ENCODE results near the gene ACTMAP. TPM values are rescaled to one million over a fixed set of nuclear protein-coding genes. Genes with fewer than 3 reads are reported as not detected.
"Not testable (repeated sequence)": the region's sequence is repeated elsewhere in the genome, so short reads cannot be mapped to it uniquely, and the experiment has no call there.

The ACTMAP gene
- total RNA-seq, 4 donors from 2014 or later = 4.2 to 14.6 (median 6.2) TPM

DNA sequence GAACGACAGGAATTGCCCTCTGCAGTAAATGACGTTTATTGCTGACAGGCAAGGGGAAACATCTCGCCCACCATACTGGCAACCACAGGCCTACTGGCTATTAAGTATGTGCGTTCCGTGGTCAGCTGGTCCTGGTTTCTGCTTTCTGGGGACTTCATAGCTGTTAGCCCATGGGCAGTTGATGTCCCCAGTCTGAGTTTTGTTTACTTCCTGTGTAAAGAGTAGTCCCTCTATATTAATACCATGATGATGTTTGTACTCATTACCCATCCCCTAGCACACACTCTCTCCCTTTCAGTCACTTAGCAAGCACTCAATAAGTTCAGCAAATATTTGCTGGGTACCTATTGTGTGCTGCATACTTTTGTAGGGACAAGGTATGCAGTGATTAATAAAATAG lies 18.6 kb upstream of the ACTMAP start:
- intact Hi-C loops (cut with DNase I; ENCODE audit: low total_unique reads) (no loop called here), in situ Hi-C loops (cut with MboI; ENCODE audit: low sequenced_read_pairs in 4 of 4) (no loop called here)
- no peaks in the 10 kb centered on the region for H3K27me3 ChIP-seq
- H3K36me3 ChIP-seq = peaks cover 0 to 28% of the 10 kb centered on the region in 2 donors
- TF ChIP-seq POLR2A (IDR thresholded peaks at IDR 0.05) = no peak
- TF ChIP-seq, protein P1, sequence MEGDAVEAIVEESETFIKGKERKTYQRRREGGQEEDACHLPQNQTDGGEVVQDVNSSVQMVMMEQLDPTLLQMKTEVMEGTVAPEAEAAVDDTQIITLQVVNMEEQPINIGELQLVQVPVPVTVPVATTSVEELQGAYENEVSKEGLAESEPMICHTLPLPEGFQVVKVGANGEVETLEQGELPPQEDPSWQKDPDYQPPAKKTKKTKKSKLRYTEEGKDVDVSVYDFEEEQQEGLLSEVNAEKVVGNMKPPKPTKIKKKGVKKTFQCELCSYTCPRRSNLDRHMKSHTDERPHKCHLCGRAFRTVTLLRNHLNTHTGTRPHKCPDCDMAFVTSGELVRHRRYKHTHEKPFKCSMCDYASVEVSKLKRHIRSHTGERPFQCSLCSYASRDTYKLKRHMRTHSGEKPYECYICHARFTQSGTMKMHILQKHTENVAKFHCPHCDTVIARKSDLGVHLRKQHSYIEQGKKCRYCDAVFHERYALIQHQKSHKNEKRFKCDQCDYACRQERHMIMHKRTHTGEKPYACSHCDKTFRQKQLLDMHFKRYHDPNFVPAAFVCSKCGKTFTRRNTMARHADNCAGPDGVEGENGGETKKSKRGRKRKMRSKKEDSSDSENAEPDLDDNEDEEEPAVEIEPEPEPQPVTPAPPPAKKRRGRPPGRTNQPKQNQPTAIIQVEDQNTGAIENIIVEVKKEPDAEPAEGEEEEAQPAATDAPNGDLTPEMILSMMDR (IDR thresholded peaks at IDR 0.05 in 4 of 5, conservative IDR thresholded peaks at IDR 0.05 in 1 of 5) = no peak
- no peak overlapping the region for H3K27ac ChIP-seq
- H3K9me3 ChIP-seq = no peaks in the 10 kb centered on the region
- ATAC-seq = no peak
- no peaks in the 10 kb centered on the region for H3K4me1 ChIP-seq
- no peak overlapping the region for H3K4me3 ChIP-seq
- no peak for DNase-seq

DNA sequence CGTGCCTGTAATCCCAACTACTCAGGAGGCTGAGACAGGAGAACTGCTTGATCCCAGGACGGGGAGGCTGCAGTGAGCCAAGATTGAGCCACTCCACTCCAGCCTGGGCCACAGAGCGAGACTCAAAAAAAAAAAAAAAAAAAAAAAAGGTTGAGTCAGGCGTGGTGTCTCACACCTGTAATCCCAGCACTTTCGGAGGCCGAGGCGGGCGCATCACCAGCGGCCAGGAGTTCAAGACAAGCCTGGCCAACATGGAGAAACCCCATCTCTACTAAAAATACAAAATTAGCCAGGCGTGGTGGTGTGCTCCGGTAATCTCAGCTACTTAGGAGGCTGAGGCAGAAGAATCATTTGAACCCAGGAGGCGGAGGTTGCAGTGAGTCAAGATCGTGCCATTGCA lies 16.1 kb upstream of the ACTMAP start:
- H3K36me3 ChIP-seq = peaks cover 0 to 53% of the 10 kb centered on the region in 2 donors
- intact Hi-C loops (cut with DNase I; ENCODE audit: low total_unique reads); H3K27me3 ChIP-seq; in situ Hi-C loops (cut with MboI; ENCODE audit: low sequenced_read_pairs in 4 of 4); H3K4me3 ChIP-seq; H3K4me1 ChIP-seq; DNase-seq; H3K27ac ChIP-seq; ATAC-seq; H3K9me3 ChIP-seq: not testable (repeated sequence)

DNA sequence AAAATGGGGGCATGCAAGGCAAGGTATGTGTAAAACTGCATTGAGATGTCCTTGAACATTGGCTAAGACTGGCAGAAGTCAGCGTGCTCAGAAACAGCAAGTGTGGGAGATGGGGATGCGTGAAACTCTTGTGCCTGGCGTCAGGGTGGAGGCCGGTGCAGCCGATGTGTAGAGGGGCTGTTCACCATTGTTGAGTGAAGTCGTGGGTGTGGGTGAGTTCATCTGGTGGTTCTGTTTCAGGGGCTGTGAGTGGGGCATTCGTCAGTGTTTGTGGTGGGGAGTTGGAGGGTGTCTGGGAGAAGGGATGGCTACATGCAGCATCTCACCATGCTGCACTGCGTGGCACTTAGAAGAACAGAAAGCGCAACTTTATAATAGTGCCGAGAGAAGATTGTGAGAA lies 13.7 kb upstream of the ACTMAP start:
- Histone ChIP-seq H3K4me1 (no peaks in the 10 kb centered on the region), H3K4me3 (no peak overlapping the region), H3K9me3 (no peaks in the 10 kb centered on the region), H3K36me3 (peaks cover 0 to 78% of the 10 kb centered on the region in 2 donors), H3K27ac (no peak overlapping the region), H3K27me3 (no peaks in the 10 kb centered on the region)
- ATAC-seq = no peak
- intact Hi-C loops (cut with DNase I; ENCODE audit: low total_unique reads) = no loop called here
- TF ChIP-seq POLR2A (IDR thresholded peaks at IDR 0.05) = no peak
- TF ChIP-seq, protein P1 (IDR thresholded peaks at IDR 0.05 in 4 of 5, conservative IDR thresholded peaks at IDR 0.05 in 1 of 5) = no peak
- in situ Hi-C loops (cut with MboI; ENCODE audit: low sequenced_read_pairs in 4 of 4) = no loop called here
- no peak for DNase-seq

DNA sequence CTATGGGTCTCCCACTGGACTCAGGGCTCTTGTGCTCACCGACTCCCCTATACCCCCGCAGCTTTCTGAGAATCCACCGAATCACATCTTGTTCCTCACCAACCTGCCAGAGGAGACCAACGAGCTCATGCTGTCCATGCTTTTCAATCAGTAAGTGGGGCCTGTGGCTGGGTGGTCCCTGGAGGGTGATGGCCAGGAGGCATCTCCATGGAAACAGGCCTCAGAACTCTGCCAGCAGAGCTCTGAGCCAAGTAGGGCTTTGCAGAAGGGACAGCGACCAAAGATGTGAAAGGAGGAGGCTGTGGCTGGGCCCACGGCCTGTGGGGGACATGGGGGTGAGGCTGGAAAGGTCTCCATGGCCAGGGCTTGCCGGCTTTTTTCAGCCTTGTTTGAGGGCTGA lies 13.2 kb upstream of the ACTMAP start:
- peaks cover 0 to 82% of the 10 kb centered on the region in 2 donors for H3K36me3 ChIP-seq
- ATAC-seq (no peak), DNase-seq (no peak)
- no peak for TF ChIP-seq POLR2A (IDR thresholded peaks at IDR 0.05)
- TF ChIP-seq, protein P1 (IDR thresholded peaks at IDR 0.05 in 4 of 5, conservative IDR thresholded peaks at IDR 0.05 in 1 of 5) = no peak
- in situ Hi-C loops (cut with MboI; ENCODE audit: low sequenced_read_pairs in 4 of 4) = no loop called here
- H3K4me1 ChIP-seq = no peaks in the 10 kb centered on the region
- no peaks in the 10 kb centered on the region for H3K27me3 ChIP-seq
- no peak overlapping the region for H3K4me3 ChIP-seq
- H3K9me3 ChIP-seq = no peaks in the 10 kb centered on the region
- H3K27ac ChIP-seq = no peak overlapping the region
- intact Hi-C loops (cut with DNase I; ENCODE audit: low total_unique reads) = no loop called here

DNA sequence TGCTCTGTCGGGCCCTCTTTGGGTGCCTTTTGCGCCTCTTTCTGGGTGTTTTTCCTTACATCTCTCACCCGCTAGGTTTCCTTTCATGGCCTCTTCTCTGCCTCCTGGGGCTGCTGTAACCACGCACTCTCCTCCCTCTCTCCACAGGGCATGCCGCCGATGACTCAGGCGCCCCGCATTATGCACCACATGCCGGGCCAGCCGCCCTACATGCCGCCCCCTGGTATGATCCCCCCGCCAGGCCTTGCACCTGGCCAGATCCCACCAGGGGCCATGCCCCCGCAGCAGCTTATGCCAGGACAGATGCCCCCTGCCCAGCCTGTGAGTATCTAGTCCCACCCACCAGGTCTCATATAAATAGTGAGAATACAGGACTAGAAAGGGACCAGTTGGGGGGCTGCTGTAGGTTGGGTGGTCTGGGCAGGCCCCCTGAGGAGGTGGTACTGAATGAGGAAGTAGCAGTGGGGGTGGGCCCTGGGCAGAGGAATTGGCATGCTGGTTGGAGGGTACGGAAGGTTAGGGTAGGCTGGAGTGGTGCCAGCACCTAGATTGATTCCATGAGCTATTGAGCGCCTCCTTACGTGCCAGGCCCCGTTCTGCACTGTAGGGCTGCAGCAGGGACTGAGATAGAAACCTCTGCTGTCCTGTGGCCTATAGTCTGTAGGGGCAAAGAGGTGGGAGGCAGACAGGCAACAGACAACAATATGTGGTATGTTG lies 12.6 kb upstream of the ACTMAP start:
- TF ChIP-seq, protein P1 (IDR thresholded peaks at IDR 0.05 in 4 of 5, conservative IDR thresholded peaks at IDR 0.05 in 1 of 5) = no peak
- TF ChIP-seq POLR2A (IDR thresholded peaks at IDR 0.05) = no peak
- intact Hi-C loops (cut with DNase I; ENCODE audit: low total_unique reads) = no loop called here
- H3K4me1 ChIP-seq = no peaks in the 10 kb centered on the region
- DNase-seq = no peak
- no peak overlapping the region for H3K27ac ChIP-seq
- no peaks in the 10 kb centered on the region for H3K9me3 ChIP-seq
- H3K4me3 ChIP-seq = no peak overlapping the region
- peaks cover 0 to 88% of the 10 kb centered on the region in 2 donors for H3K36me3 ChIP-seq
- ATAC-seq = no peak
- no peaks in the 10 kb centered on the region for H3K27me3 ChIP-seq
- in situ Hi-C loops (cut with MboI; ENCODE audit: low sequenced_read_pairs in 4 of 4) = no loop called here

Measured in gastrocnemius medialis (tissue), 4 donors.